WTC11 (cell line): ENCODE data around the gene M1AP. TPM values are rescaled to one million over a fixed set of nuclear protein-coding genes. Genes with fewer than 3 reads are reported as not detected.

ENCODE experiments used
- ATAC-seq: fragments of 200-7000 bp; cut with Tn5 transposase; 2 replicates; pipeline ENCODE4 v1.10.0; 2021; ENCODE audit warnings: mild to moderate bottlenecking, moderate library complexity
- CTCF ChIA-PET: fragments of 300-600 bp; sonication (Branson Sonifier 250); formaldehyde crosslinking; loops from one replicate; lab custom pipeline; 2021; ENCODE audit warnings: antibody characterized with exemption; lab: Charles Lee
- POLR2A ChIA-PET: fragments of 350-600 bp; sonication (Branson Sonifier 250); formaldehyde crosslinking; loops from one replicate; lab custom pipeline; 2021; ENCODE audit warnings: antibody characterized with exemption; lab: Charles Lee
- DNase-seq: peaks from one replicate; pipeline ENCODE4 v3.0.0; 2021; ENCODE audit warnings: low spot score
- H3K27ac Mint-ChIP-seq: 2 replicates; pipeline ENCODE4 v1.8.0; 2021; ENCODE audit warnings: mixed read lengths
- H3K27me3 Mint-ChIP-seq: 2 replicates; pipeline ENCODE4 v1.8.0; 2021; ENCODE audit warnings: low read depth, mild to moderate bottlenecking, moderate library complexity, mixed read lengths
- H3K36me3 Mint-ChIP-seq: 2 replicates; pipeline ENCODE4 v1.8.0; 2021; ENCODE audit warnings: mixed read lengths
- H3K4me1 Mint-ChIP-seq: 2 replicates; pipeline ENCODE4 v1.8.0; 2022; ENCODE audit warnings: mixed read lengths
- H3K4me3 Mint-ChIP-seq: 2 replicates; pipeline ENCODE4 v1.8.0; 2021; ENCODE audit warnings: mild to moderate bottlenecking, moderate library complexity, mixed read lengths
- H3K9me3 Mint-ChIP-seq: 2 replicates; pipeline ENCODE4 v1.8.0; 2021; ENCODE audit warnings: mixed read lengths
- ATF1 ChIP-seq: sonication (generic); formaldehyde crosslinking; IDR thresholded peaks from 2 replicates; pipeline ENCODE4 v1.8.1; 2023; ENCODE audit warnings: mild to moderate bottlenecking, moderate library complexity, missing genetic modification reagents
- CREB1 ChIP-seq: sonication (generic); formaldehyde crosslinking; IDR thresholded peaks from 2 replicates; pipeline ENCODE4 v1.8.0; 2023; ENCODE audit warnings: mild to moderate bottlenecking, missing genetic modification reagents
- ELF4 ChIP-seq: sonication (generic); formaldehyde crosslinking; IDR thresholded peaks from 2 replicates; pipeline ENCODE4 v1.8.1; 2022; ENCODE audit warnings: low read depth, mild to moderate bottlenecking, moderate library complexity, missing genetic modification reagents
- FOXJ3 ChIP-seq: sonication (generic); formaldehyde crosslinking; IDR thresholded peaks from 2 replicates; pipeline ENCODE4 v1.9.0; 2021; ENCODE audit warnings: missing genetic modification reagents, mild to moderate bottlenecking, borderline replicate concordance
- HMGA2 ChIP-seq: fragments of 250-450 bp; sonication (Bioruptor Pico); IDR thresholded peaks from 2 replicates; pipeline ENCODE4 v1.4.0; 2021; ENCODE audit warnings: mild to moderate bottlenecking, moderate library complexity
- JAZF1 ChIP-seq: fragments of 250-450 bp; sonication (Bioruptor Pico); IDR thresholded peaks from 2 replicates; pipeline ENCODE4 v1.9.0; 2021; ENCODE audit warnings: moderate library complexity, mild to moderate bottlenecking, inconsistent platforms
- KAT7 ChIP-seq: sonication (generic); formaldehyde crosslinking; IDR thresholded peaks from 2 replicates; pipeline ENCODE4 v1.8.1; 2023; ENCODE audit warnings: missing genetic modification reagents, mild to moderate bottlenecking, borderline replicate concordance
- NR2C2 ChIP-seq: sonication (generic); formaldehyde crosslinking; IDR thresholded peaks from 2 replicates; pipeline ENCODE4 v1.8.0; 2022; ENCODE audit warnings: mild to moderate bottlenecking, missing genetic modification reagents
- TEAD4 ChIP-seq: sonication (generic); formaldehyde crosslinking; IDR thresholded peaks from 2 replicates; pipeline ENCODE4 v1.8.0; 2022; ENCODE audit warnings: mild to moderate bottlenecking, missing genetic modification reagents
- ZBTB21 ChIP-seq: sonication (generic); formaldehyde crosslinking; IDR thresholded peaks from 2 replicates; pipeline ENCODE4 v1.8.1; 2023; ENCODE audit warnings: mild to moderate bottlenecking, missing genetic modification reagents, borderline replicate concordance
- ZNF317 ChIP-seq: sonication (generic); formaldehyde crosslinking; IDR thresholded peaks from 2 replicates; pipeline ENCODE4 v1.8.1; 2023; ENCODE audit warnings: low read depth, mild to moderate bottlenecking, moderate library complexity, missing genetic modification reagents, borderline replicate concordance
- ZNF396 ChIP-seq: fragments of 250-450 bp; sonication (Bioruptor Pico); IDR thresholded peaks from 2 replicates; pipeline ENCODE4 v1.8.0; 2021; ENCODE audit warnings: mild to moderate bottlenecking, moderate library complexity, borderline replicate concordance
- total RNA-seq: library from RNA; stranded (reverse); gene quantifications from 3 replicates; pipeline ENCODE4 v1.2.3, GENCODE V29; 2021
- TF ChIP-seq, protein P1 (sequence below): sonication (generic); formaldehyde crosslinking; IDR thresholded peaks from 2 replicates; pipeline ENCODE4 v1.8.1; 2023; ENCODE audit warnings: mild to moderate bottlenecking, missing genetic modification reagents
- TF ChIP-seq, protein P2 (sequence below): sonication (generic); formaldehyde crosslinking; IDR thresholded peaks from 2 replicates; pipeline ENCODE4 v1.8.1; 2023; ENCODE audit warnings: mild to moderate bottlenecking, missing genetic modification reagents
- TF ChIP-seq, protein P3 (sequence below): fragments of 250-450 bp; sonication (Bioruptor Pico); IDR thresholded peaks from 2 replicates; pipeline ENCODE4 v1.9.0; 2021; ENCODE audit warnings: mild to moderate bottlenecking, borderline replicate concordance
- TF ChIP-seq, protein P4 (sequence below): fragments of 200-600 bp; IDR thresholded peaks from 2 replicates; pipeline ENCODE4 v1.8.0; 2022; ENCODE audit warnings: antibody characterized with exemption
- TF ChIP-seq, protein P5 (sequence below): sonication (generic); formaldehyde crosslinking; IDR thresholded peaks from 2 replicates; pipeline ENCODE4 v1.8.0; 2023; ENCODE audit warnings: missing genetic modification reagents

The M1AP gene
- total RNA-seq, 1 experiment from 2014 or later, result 5.9 TPM

DNA sequence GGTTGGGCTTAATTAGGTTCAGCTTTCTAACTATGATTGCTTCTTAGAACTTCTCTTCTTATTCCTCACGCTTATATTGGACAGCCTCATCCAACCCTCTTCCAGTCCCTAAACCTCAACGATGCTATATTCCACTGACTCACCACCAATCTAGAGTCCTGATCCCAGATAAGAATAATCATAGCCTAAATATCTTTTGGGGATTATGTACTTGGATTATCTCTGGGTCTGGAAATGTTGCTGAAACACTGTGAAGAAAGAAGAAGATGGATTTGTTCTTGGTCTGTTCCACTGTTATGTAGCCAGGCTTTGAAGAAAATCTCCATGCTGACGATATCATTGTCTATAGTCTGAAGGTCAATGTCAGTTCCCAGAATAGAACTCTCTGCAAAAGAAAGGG, 66.7 kb downstream of the M1AP start:
- H3K4me1 Mint-ChIP-seq, result peaks cover 11% of the 10 kb centered on the region
- ChIA-PET CTCF (no interaction called here), POLR2A (no interaction called here)
- H3K9me3 Mint-ChIP-seq, result no peaks in the 10 kb centered on the region
- DNase-seq, result no peak
- no peak for TF ChIP-seq ZNF317 (CRISPR knock-in tag)
- no peak for TF ChIP-seq ZNF396 (CRISPR knock-in tag)
- TF ChIP-seq KAT7, result no peak
- no peak for TF ChIP-seq CREB1
- no peak for TF ChIP-seq JAZF1 (CRISPR knock-in tag)
- no peak for TF ChIP-seq ELF4 (CRISPR knock-in tag)
- TF ChIP-seq NR2C2 (CRISPR knock-in tag), result no peak
- no peak for TF ChIP-seq ATF1 (CRISPR knock-in tag)
- no peak for TF ChIP-seq FOXJ3 (CRISPR knock-in tag)
- no peak for TF ChIP-seq HMGA2
- TF ChIP-seq, protein P1, sequence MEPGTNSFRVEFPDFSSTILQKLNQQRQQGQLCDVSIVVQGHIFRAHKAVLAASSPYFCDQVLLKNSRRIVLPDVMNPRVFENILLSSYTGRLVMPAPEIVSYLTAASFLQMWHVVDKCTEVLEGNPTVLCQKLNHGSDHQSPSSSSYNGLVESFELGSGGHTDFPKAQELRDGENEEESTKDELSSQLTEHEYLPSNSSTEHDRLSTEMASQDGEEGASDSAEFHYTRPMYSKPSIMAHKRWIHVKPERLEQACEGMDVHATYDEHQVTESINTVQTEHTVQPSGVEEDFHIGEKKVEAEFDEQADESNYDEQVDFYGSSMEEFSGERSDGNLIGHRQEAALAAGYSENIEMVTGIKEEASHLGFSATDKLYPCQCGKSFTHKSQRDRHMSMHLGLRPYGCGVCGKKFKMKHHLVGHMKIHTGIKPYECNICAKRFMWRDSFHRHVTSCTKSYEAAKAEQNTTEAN (CRISPR knock-in tag), result no peak
- TF ChIP-seq, protein P2, sequence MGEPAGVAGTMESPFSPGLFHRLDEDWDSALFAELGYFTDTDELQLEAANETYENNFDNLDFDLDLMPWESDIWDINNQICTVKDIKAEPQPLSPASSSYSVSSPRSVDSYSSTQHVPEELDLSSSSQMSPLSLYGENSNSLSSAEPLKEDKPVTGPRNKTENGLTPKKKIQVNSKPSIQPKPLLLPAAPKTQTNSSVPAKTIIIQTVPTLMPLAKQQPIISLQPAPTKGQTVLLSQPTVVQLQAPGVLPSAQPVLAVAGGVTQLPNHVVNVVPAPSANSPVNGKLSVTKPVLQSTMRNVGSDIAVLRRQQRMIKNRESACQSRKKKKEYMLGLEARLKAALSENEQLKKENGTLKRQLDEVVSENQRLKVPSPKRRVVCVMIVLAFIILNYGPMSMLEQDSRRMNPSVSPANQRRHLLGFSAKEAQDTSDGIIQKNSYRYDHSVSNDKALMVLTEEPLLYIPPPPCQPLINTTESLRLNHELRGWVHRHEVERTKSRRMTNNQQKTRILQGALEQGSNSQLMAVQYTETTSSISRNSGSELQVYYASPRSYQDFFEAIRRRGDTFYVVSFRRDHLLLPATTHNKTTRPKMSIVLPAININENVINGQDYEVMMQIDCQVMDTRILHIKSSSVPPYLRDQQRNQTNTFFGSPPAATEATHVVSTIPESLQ (CRISPR knock-in tag), result no peak
- no peak for TF ChIP-seq ZBTB21 (CRISPR knock-in tag)
- TF ChIP-seq, protein P3, sequence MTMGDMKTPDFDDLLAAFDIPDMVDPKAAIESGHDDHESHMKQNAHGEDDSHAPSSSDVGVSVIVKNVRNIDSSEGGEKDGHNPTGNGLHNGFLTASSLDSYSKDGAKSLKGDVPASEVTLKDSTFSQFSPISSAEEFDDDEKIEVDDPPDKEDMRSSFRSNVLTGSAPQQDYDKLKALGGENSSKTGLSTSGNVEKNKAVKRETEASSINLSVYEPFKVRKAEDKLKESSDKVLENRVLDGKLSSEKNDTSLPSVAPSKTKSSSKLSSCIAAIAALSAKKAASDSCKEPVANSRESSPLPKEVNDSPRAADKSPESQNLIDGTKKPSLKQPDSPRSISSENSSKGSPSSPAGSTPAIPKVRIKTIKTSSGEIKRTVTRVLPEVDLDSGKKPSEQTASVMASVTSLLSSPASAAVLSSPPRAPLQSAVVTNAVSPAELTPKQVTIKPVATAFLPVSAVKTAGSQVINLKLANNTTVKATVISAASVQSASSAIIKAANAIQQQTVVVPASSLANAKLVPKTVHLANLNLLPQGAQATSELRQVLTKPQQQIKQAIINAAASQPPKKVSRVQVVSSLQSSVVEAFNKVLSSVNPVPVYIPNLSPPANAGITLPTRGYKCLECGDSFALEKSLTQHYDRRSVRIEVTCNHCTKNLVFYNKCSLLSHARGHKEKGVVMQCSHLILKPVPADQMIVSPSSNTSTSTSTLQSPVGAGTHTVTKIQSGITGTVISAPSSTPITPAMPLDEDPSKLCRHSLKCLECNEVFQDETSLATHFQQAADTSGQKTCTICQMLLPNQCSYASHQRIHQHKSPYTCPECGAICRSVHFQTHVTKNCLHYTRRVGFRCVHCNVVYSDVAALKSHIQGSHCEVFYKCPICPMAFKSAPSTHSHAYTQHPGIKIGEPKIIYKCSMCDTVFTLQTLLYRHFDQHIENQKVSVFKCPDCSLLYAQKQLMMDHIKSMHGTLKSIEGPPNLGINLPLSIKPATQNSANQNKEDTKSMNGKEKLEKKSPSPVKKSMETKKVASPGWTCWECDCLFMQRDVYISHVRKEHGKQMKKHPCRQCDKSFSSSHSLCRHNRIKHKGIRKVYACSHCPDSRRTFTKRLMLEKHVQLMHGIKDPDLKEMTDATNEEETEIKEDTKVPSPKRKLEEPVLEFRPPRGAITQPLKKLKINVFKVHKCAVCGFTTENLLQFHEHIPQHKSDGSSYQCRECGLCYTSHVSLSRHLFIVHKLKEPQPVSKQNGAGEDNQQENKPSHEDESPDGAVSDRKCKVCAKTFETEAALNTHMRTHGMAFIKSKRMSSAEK (CRISPR knock-in tag), result no peak
- TF ChIP-seq, protein P4, sequence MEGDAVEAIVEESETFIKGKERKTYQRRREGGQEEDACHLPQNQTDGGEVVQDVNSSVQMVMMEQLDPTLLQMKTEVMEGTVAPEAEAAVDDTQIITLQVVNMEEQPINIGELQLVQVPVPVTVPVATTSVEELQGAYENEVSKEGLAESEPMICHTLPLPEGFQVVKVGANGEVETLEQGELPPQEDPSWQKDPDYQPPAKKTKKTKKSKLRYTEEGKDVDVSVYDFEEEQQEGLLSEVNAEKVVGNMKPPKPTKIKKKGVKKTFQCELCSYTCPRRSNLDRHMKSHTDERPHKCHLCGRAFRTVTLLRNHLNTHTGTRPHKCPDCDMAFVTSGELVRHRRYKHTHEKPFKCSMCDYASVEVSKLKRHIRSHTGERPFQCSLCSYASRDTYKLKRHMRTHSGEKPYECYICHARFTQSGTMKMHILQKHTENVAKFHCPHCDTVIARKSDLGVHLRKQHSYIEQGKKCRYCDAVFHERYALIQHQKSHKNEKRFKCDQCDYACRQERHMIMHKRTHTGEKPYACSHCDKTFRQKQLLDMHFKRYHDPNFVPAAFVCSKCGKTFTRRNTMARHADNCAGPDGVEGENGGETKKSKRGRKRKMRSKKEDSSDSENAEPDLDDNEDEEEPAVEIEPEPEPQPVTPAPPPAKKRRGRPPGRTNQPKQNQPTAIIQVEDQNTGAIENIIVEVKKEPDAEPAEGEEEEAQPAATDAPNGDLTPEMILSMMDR, result no peak
- TF ChIP-seq TEAD4 (CRISPR knock-in tag), result no peak
- TF ChIP-seq, protein P5, sequence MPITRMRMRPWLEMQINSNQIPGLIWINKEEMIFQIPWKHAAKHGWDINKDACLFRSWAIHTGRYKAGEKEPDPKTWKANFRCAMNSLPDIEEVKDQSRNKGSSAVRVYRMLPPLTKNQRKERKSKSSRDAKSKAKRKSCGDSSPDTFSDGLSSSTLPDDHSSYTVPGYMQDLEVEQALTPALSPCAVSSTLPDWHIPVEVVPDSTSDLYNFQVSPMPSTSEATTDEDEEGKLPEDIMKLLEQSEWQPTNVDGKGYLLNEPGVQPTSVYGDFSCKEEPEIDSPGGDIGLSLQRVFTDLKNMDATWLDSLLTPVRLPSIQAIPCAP (CRISPR knock-in tag), result no peak
- ATAC-seq, result no peak
- H3K27me3 Mint-ChIP-seq, result peaks cover 5% of the 10 kb centered on the region
- no peak overlapping the region for H3K4me3 Mint-ChIP-seq
- H3K27ac Mint-ChIP-seq, result no peak overlapping the region
- H3K36me3 Mint-ChIP-seq, result no peaks in the 10 kb centered on the region
